ENCODE data around the gene NKAIN1. TPM values are rescaled to one million over a fixed set of nuclear protein-coding genes. Genes with fewer than 3 reads are reported as not detected.

NKAIN1 gene
- total RNA-seq, 1 experiment from 2014 or later: 36.8 TPM

GRCh38 chr1:31257213-31257612 lies 17.5 kb upstream of the NKAIN1 start (continued):
- TF ChIP-seq ERG (CRISPR knock-in tag; IDR thresholded peaks at IDR 0.05) (no peak), ESRRA (CRISPR knock-in tag; IDR thresholded peaks at IDR 0.05; ENCODE audit: borderline replicate concordance) (no peak), USF1 (CRISPR knock-in tag; IDR thresholded peaks at IDR 0.05) (no peak)

GRCh38 chr1:31249854-31250253 lies 10.2 kb upstream of the NKAIN1 start:
- no peaks in the 10 kb centered on the region for H3K36me3 Mint-ChIP-seq
- no peak for TF ChIP-seq ATF1 (CRISPR knock-in tag; IDR thresholded peaks at IDR 0.05)
- TF ChIP-seq ZBTB21 (CRISPR knock-in tag; IDR thresholded peaks at IDR 0.05; ENCODE audit: borderline replicate concordance): no peak
- no peak for TF ChIP-seq ZNF671 (CRISPR knock-in tag; IDR thresholded peaks at IDR 0.05)
- no peak for TF ChIP-seq ZBTB43 (CRISPR knock-in tag; IDR thresholded peaks at IDR 0.05)
- no peak for TF ChIP-seq SOX15 (CRISPR knock-in tag; IDR thresholded peaks at IDR 0.05)
- TF ChIP-seq TP53 (CRISPR knock-in tag; IDR thresholded peaks at IDR 0.05): no peak
- TF ChIP-seq ZNF232 (CRISPR knock-in tag; IDR thresholded peaks at IDR 0.05): no peak
- TF ChIP-seq CBFB (CRISPR knock-in tag; IDR thresholded peaks at IDR 0.05; ENCODE audit: low read depth): no peak
- no peak for TF ChIP-seq STAT6 (CRISPR knock-in tag; conservative IDR thresholded peaks at IDR 0.05; ENCODE audit: low read depth)
- no peak for TF ChIP-seq TCF7 (CRISPR knock-in tag; IDR thresholded peaks at IDR 0.05; ENCODE audit: low read depth)
- no peak for TF ChIP-seq FOXP4 (CRISPR knock-in tag; IDR thresholded peaks at IDR 0.05)
- TF ChIP-seq IRF2 (CRISPR knock-in tag; IDR thresholded peaks at IDR 0.05; ENCODE audit: borderline replicate concordance, low read depth): no peak
- TF ChIP-seq ZNF281 (CRISPR knock-in tag; IDR thresholded peaks at IDR 0.05): no peak
- no peak for TF ChIP-seq ESRRA (CRISPR knock-in tag; IDR thresholded peaks at IDR 0.05; ENCODE audit: borderline replicate concordance)
- no peak for TF ChIP-seq ZMAT4 (CRISPR knock-in tag; IDR thresholded peaks at IDR 0.05)
- no peak for TF ChIP-seq ZNF416 (CRISPR knock-in tag; IDR thresholded peaks at IDR 0.05)
- no peak for TF ChIP-seq E2F1 (CRISPR knock-in tag; IDR thresholded peaks at IDR 0.05)
- no peak for TF ChIP-seq AFF4 (CRISPR knock-in tag; IDR thresholded peaks at IDR 0.05; ENCODE audit: borderline replicate concordance)
- DNase-seq (ENCODE audit: low spot score): no peak
- H3K4me3 Mint-ChIP-seq: no peak overlapping the region
- ChIA-PET POLR2A (no interaction called here), CTCF (interaction anchor here (0.5 to 1.3 kb wide), 3 partner anchors 55 to 94 kb away, joined by 3 to 5 read pairs (median 3); no protein-coding TSS in a partner anchor)
- H3K27me3 Mint-ChIP-seq (ENCODE audit: low read depth): no peaks in the 10 kb centered on the region; the same call in 1 of the 2 replicates
- no peak for ATAC-seq
- no peaks in the 10 kb centered on the region for H3K9me3 Mint-ChIP-seq
- no peak overlapping the region for H3K27ac Mint-ChIP-seq
- no peaks in the 10 kb centered on the region for H3K4me1 Mint-ChIP-seq
